HG02571 (cell line): Measurements from ENCODE around the gene TRIM45.

ENCODE experiments used
- ATAC-seq: cut with Tn5 transposase; IDR thresholded peaks from one replicate; pipeline ENCODE4 v1.9.1; 2021; ENCODE audit warnings: mild to moderate bottlenecking, moderate library complexity; ENCODE audit not compliant: unreplicated experiment

TRIM45 gene

GRCh38 chr1:117101334-117101733 lies 20.2 kb downstream of the TRIM45 start:
- no peak for ATAC-seq

GRCh38 chr1:117098287-117098890 lies 23.2 kb downstream of the TRIM45 start:
- no peak for ATAC-seq

GRCh38 chr1:117097443-117097842 lies 24.1 kb downstream of the TRIM45 start:
- no peak for ATAC-seq

- no peak for ATAC-seq
These were observed 24.6 kb downstream of the TRIM45 start for GRCh38 chr1:117096951-117097408.

- ATAC-seq = no peak
These were observed 26.5 kb downstream of the TRIM45 start for GRCh38 chr1:117094841-117095604.

GRCh38 chr1:117093870-117094621 lies 27.5 kb downstream of the TRIM45 start:
- ATAC-seq = peak; percentile 79

- no peak for ATAC-seq
These were observed 28.4 kb downstream of the TRIM45 start for GRCh38 chr1:117093091-117093534.

- no peak for ATAC-seq
These were observed 29.0 kb downstream of the TRIM45 start for GRCh38 chr1:117092594-117092993.

GRCh38 chr1:117089996-117090395 lies 31.6 kb downstream of the TRIM45 start:
- ATAC-seq = no peak

GRCh38 chr1:117087686-117088085 lies 33.9 kb downstream of the TRIM45 start:
- no peak for ATAC-seq

GRCh38 chr1:117084231-117084630 lies 37.3 kb downstream of the TRIM45 start:
- ATAC-seq = no peak

- no peak for ATAC-seq
These were observed 41.8 kb downstream of the TRIM45 start for GRCh38 chr1:117079737-117080136.

GRCh38 chr1:117077267-117077666 lies 44.3 kb downstream of the TRIM45 start:
- no peak for ATAC-seq

- no peak for ATAC-seq
These were observed 44.9 kb downstream of the TRIM45 start for GRCh38 chr1:117076648-117077047.

- ATAC-seq = no peak
These were observed 51.4 kb downstream of the TRIM45 start for GRCh38 chr1:117070124-117070523.

GRCh38 chr1:117069220-117069844 lies 52.2 kb downstream of the TRIM45 start:
- ATAC-seq = no peak

- ATAC-seq = no peak
These were observed 53.0 kb downstream of the TRIM45 start for GRCh38 chr1:117068580-117068979.

- ATAC-seq = peak; percentile 64
These were observed 53.8 kb downstream of the TRIM45 start for GRCh38 chr1:117067533-117068370.

- ATAC-seq = no peak
These were observed 55.2 kb downstream of the TRIM45 start for GRCh38 chr1:117066367-117066766.

GRCh38 chr1:117061986-117062415 lies 59.5 kb downstream of the TRIM45 start:
- ATAC-seq = peak; percentile 29
